HG03159 (cell line): ENCODE measurements around the gene FFAR3.
"Not testable (repeated sequence)": the region's sequence is repeated elsewhere in the genome, so short reads cannot be mapped to it uniquely, and the experiment has no call there.

Experiments
- ATAC-seq: cut with Tn5 transposase; IDR thresholded peaks from one replicate; pipeline ENCODE4 v1.9.1; 2021; ENCODE audit warnings: mild to moderate bottlenecking, moderate library complexity; ENCODE audit not compliant: unreplicated experiment

The FFAR3 gene

GRCh38 chr19:35349614-35350521, 8.4 kb upstream of the FFAR3 start:
- ATAC-seq: no peak

- no peak for ATAC-seq
Observed at GRCh38 chr19:35350591-35350990, 7.7 kb upstream of the FFAR3 start.

GRCh38 chr19:35351411-35352176, 6.7 kb upstream of the FFAR3 start:
- no peak for ATAC-seq

GRCh38 chr19:35352177-35352447, 6.1 kb upstream of the FFAR3 start:
- ATAC-seq: no peak

GRCh38 chr19:35352448-35353304, 5.6 kb upstream of the FFAR3 start:
- no peak for ATAC-seq

- no peak for ATAC-seq
Observed at GRCh38 chr19:35353635-35354034, 4.6 kb upstream of the FFAR3 start.

- no peak for ATAC-seq
Observed at GRCh38 chr19:35354898-35355297, 3.4 kb upstream of the FFAR3 start.

GRCh38 chr19:35355791-35356460, 2.3 kb upstream of the FFAR3 start:
- no peak for ATAC-seq

GRCh38 chr19:35358834-35359233, 574 bp downstream of the FFAR3 start:
- not testable (repeated sequence) for ATAC-seq

GRCh38 chr19:35359395-35359794, 1.1 kb downstream of the FFAR3 start:
- ATAC-seq: not testable (repeated sequence)

GRCh38 chr19:35360081-35360480, 1.8 kb downstream of the FFAR3 start:
- not testable (repeated sequence) for ATAC-seq

GRCh38 chr19:35360880-35361420, 2.7 kb downstream of the FFAR3 start:
- no peak for ATAC-seq

GRCh38 chr19:35362261-35363000, 4.2 kb downstream of the FFAR3 start:
- ATAC-seq: no peak

- no peak for ATAC-seq
Observed at GRCh38 chr19:35363001-35363590, 4.8 kb downstream of the FFAR3 start.

GRCh38 chr19:35363711-35364425, 5.6 kb downstream of the FFAR3 start:
- ATAC-seq: no peak

- no peak for ATAC-seq
Observed at GRCh38 chr19:35365303-35365702, 7.0 kb downstream of the FFAR3 start.

GRCh38 chr19:35368378-35368777, 10.1 kb downstream of the FFAR3 start:
- ATAC-seq: no peak

- no peak for ATAC-seq
Observed at GRCh38 chr19:35369522-35369921, 11.3 kb downstream of the FFAR3 start.

GRCh38 chr19:35370722-35371121, 12.5 kb downstream of the FFAR3 start, which contains the start of gene GPR42:
Gene GPR42, plus strand, starts transcription at chr19:35371068. Its CDS starts 292 bp downstream, at chr19:35371360.
- ATAC-seq: no peak
